Esophagus muscularis mucosa (tissue), 4 donors: ENCODE data around the gene GIPC3. TPM values are rescaled to one million over a fixed set of nuclear protein-coding genes. Genes with fewer than 3 reads are reported as not detected.

Experiments used
- DNase-seq: peaks from one replicate; pipeline ENCODE4 v3.0.0-alpha.2; 2017; ENCODE audit errors: extremely low spot score
- H3K27ac ChIP-seq, 4 donors: fragments of 200-600 bp; sonication (generic); replicated peaks in 1 of 4; 1 replicate in 3 of 4; 2 replicates in 1 of 4; pipeline ENCODE4 v1.5.1; 2016 to 2019; ENCODE audit warnings: mild to moderate bottlenecking in 1 of 4
- H3K27me3 ChIP-seq, 4 donors: fragments of 200-600 bp; sonication (generic); one replicate each; pipeline versions ENCODE4 v1.5.1 to v1.6.0; 2016 to 2019
- H3K36me3 ChIP-seq, 4 donors: fragments of 200-600 bp; sonication (generic); one replicate each; pipeline ENCODE4 v1.5.1; 2016 to 2019
- H3K4me1 ChIP-seq, 4 donors: fragments of 200-600 bp; sonication (generic); one replicate each; pipeline ENCODE4 v1.5.1; 2016 to 2019
- H3K4me3 ChIP-seq, 4 donors: fragments of 200-600 bp; sonication (generic); 1 replicate in 2 of 4; 2 replicates in 2 of 4; pipeline ENCODE4 v1.5.1; 2016 to 2019; ENCODE audit warnings: mild to moderate bottlenecking in 4 of 4, moderate library complexity in 1 of 4
- H3K9me3 ChIP-seq, 4 donors: fragments of 200-600 bp; sonication (generic); 1 replicate in 3 of 4; 2 replicates in 1 of 4; pipeline ENCODE4 v1.5.1; 2016 to 2019
- EP300 ChIP-seq: sonication (generic); formaldehyde crosslinking; IDR thresholded peaks from one replicate; pipeline ENCODE4 v1.6.1; 2017; ENCODE audit warnings: antibody characterized with exemption
- POLR2A ChIP-seq: fragments of 450-650 bp; IDR thresholded peaks from one replicate; pipeline ENCODE4 v1.6.1; 2017; ENCODE audit warnings: antibody characterized with exemption, moderate library complexity, mild to moderate bottlenecking, low read depth
- POLR2AphosphoS5 ChIP-seq, 2 donors: sonication (generic); formaldehyde crosslinking; IDR thresholded peaks; one replicate each; pipeline ENCODE4 v1.6.1; 2017; ENCODE audit warnings: antibody characterized with exemption in 2 of 2
- WGBS: methylation state at CpG from one replicate; pipeline ENCODE4 v1.1.5; 2018; 5-methylcytosine and 5-hydroxymethylcytosine counted together
- intact Hi-C: fragments of 100-400 bp; cut with DNase I; formaldehyde crosslinking; loops from one replicate; pipeline ENCODE4 v1.15.1; 2023
- total RNA-seq, 4 donors: library from RNA; depleted of rRNA; stranded (reverse); fragments of >200 nt; gene quantifications; one replicate each; pipeline versions ENCODE4 v1.1.0 to v1.2.1, GENCODE V29; 2016
- TF ChIP-seq, protein P1 (sequence below), 3 experiments: fragments of 200-600 bp in 2 of 3; fragments of 450-650 bp in 1 of 3; sonication (generic) in 2 of 3; IDR thresholded peaks; one replicate each; pipeline ENCODE4 v1.5.1; 2017 to 2019; ENCODE audit warnings: antibody characterized with exemption in 3 of 3, mild to moderate bottlenecking in 2 of 3, moderate library complexity in 1 of 3

Gene GIPC3
- total RNA-seq, 4 donors from 2014 or later, result 4.1 to 17.5 (median 4.9) TPM

DNA sequence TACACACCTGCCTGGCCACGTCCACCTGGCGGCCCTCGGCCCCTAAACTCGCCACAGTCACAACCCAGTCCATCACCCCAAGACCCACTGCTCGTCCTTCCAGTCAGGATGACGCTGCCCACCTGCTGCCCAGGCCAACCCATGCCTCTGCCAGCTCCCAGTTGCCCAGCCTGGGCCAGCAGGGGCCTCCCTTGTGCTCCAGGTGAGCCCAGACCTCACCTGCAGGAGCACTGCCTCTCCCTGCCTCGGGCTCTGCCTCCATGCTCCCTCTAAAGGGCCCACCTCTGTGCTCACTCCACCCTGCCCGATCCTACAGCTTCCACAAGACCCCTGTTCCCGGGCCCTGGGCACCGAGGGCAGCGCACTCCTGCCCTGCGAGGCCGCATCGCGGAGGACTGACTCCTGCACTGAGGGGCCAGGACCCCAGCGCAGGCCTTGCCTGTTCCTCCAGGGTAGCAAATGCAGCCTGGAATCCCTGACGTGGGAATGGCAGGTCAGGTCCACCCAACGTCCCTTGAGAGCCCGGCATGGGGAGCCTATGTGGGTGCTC, 49.3 kb downstream of the GIPC3 start:
- WGBS, result 91% methylated on average over 19 of the region's 19 CpGs
- no peak overlapping the region for H3K4me3 ChIP-seq
- no peaks in the 10 kb centered on the region for H3K9me3 ChIP-seq
- peaks cover 0 to 13% (median 4%) of the 10 kb centered on the region in 4 donors for H3K4me1 ChIP-seq
- intact Hi-C loops, result no loop called here
- TF ChIP-seq EP300 (no peak), POLR2AphosphoS5 (IDR thresholded peaks at IDR 0.05) (no peak), POLR2A (no peak)
- TF ChIP-seq, protein P1, sequence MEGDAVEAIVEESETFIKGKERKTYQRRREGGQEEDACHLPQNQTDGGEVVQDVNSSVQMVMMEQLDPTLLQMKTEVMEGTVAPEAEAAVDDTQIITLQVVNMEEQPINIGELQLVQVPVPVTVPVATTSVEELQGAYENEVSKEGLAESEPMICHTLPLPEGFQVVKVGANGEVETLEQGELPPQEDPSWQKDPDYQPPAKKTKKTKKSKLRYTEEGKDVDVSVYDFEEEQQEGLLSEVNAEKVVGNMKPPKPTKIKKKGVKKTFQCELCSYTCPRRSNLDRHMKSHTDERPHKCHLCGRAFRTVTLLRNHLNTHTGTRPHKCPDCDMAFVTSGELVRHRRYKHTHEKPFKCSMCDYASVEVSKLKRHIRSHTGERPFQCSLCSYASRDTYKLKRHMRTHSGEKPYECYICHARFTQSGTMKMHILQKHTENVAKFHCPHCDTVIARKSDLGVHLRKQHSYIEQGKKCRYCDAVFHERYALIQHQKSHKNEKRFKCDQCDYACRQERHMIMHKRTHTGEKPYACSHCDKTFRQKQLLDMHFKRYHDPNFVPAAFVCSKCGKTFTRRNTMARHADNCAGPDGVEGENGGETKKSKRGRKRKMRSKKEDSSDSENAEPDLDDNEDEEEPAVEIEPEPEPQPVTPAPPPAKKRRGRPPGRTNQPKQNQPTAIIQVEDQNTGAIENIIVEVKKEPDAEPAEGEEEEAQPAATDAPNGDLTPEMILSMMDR (IDR thresholded peaks at IDR 0.05), result no peak
- peak overlapping the region in 1 of 4 donors; percentile 69 for H3K27ac ChIP-seq
- H3K27me3 ChIP-seq, result no peaks in the 10 kb centered on the region
- DNase-seq, result no peak
- peaks cover 52 to 93% (median 87%) of the 10 kb centered on the region in 4 donors for H3K36me3 ChIP-seq

DNA sequence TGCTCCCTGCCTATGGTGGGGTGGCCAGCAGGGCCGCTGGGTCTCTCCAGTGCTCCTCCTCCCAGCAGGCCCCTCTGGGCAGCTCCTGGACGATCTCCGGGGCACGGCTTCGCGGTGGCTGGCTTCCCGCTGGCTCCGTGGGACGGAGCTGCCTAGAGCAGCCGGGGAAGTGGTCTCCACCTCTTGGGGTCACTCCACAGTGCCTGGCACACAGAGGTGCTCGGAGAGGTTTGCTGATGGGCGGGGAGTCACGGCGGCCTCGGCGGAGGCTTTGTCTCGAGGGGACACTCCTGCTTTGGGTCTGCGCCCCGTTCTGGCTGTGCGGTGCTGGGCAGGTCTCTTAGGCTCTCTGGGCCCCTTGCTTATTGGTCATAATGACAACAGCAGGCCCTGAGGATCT, 51.2 kb downstream of the GIPC3 start:
- intact Hi-C loops, result no loop called here
- peaks cover 65 to 100% (median 93%) of the 10 kb centered on the region in 4 donors for H3K36me3 ChIP-seq
- 83% methylated on average over 9 of the region's 20 CpGs for WGBS
- DNase-seq, result no peak
- no peak for TF ChIP-seq EP300
- no peak for TF ChIP-seq POLR2AphosphoS5 (IDR thresholded peaks at IDR 0.05)
- no peak for TF ChIP-seq POLR2A
- TF ChIP-seq, protein P1 (IDR thresholded peaks at IDR 0.05), result no peak
- no peak overlapping the region for H3K4me3 ChIP-seq
- H3K4me1 ChIP-seq, result peaks cover 0 to 13% (median 4%) of the 10 kb centered on the region in 4 donors
- H3K27me3 ChIP-seq, result no peaks in the 10 kb centered on the region
- no peaks in the 10 kb centered on the region for H3K9me3 ChIP-seq
- H3K27ac ChIP-seq, result no peak overlapping the region

DNA sequence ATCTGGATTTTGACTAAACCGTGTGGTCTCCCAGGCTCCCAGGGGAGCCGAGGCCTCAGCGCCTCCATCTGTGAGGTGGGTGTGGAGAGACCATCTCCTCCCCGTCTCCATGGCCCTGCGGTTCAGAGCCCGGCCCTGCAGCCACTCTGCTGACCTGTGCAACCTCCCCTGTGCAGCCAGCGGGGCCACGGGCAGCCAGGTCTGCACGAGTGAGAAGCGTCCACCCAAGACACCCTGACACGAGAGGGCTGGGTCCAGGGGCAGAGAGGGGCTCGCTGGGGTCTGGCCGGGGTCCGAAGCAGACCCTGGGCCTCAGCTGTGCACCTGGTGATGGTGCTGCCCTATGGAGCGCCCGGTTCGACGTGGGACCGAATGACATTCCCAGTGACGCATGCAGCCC, 51.7 kb downstream of the GIPC3 start:
- DNase-seq, result no peak
- intact Hi-C loops, result no loop called here
- no peak overlapping the region for H3K4me3 ChIP-seq
- H3K27ac ChIP-seq, result no peak overlapping the region
- peaks cover 66 to 100% (median 93%) of the 10 kb centered on the region in 4 donors for H3K36me3 ChIP-seq
- 86% methylated on average over 6 of the region's 20 CpGs for WGBS
- H3K4me1 ChIP-seq, result peaks cover 0 to 13% (median 4%) of the 10 kb centered on the region in 4 donors
- H3K27me3 ChIP-seq, result no peaks in the 10 kb centered on the region
- no peaks in the 10 kb centered on the region for H3K9me3 ChIP-seq
- TF ChIP-seq EP300, result no peak
- TF ChIP-seq POLR2A, result no peak
- TF ChIP-seq, protein P1 (IDR thresholded peaks at IDR 0.05), result no peak
- no peak for TF ChIP-seq POLR2AphosphoS5 (IDR thresholded peaks at IDR 0.05)

DNA sequence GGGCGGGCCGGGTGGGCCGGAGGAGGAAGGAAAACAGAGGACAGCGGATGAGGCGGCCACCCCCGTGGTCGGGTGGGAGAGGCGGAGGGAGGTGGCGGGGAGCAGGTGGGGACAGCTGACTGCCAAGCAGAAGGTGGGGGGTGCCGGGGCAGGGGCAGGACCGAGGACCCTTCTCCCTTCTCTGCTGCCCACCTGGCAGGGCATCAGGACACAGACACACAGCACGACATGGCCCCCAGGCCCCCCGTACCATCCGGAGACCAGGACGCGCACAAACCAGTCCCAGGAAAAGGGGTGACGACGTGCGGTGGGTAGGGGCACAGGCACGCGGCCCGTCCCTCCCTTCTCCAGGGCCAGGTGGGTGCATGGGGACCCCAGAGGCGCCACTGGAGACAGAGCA, 52.3 kb downstream of the GIPC3 start:
- H3K4me3 ChIP-seq, result no peak overlapping the region
- no peaks in the 10 kb centered on the region for H3K9me3 ChIP-seq
- no peak overlapping the region for H3K27ac ChIP-seq
- H3K36me3 ChIP-seq, result peaks cover 64 to 100% (median 93%) of the 10 kb centered on the region in 4 donors
- peaks cover 0 to 8% (median 3%) of the 10 kb centered on the region in 4 donors for H3K4me1 ChIP-seq
- no peak for DNase-seq
- 90% methylated on average over 16 of the region's 23 CpGs for WGBS
- TF ChIP-seq POLR2A (no peak), POLR2AphosphoS5 (IDR thresholded peaks at IDR 0.05) (no peak), EP300 (no peak)
- TF ChIP-seq, protein P1 (IDR thresholded peaks at IDR 0.05), result no peak
- H3K27me3 ChIP-seq, result no peaks in the 10 kb centered on the region
- intact Hi-C loops, result no loop called here
